WTC11 (cell line): Measurements from ENCODE around the gene MRPL54. TPM values are rescaled to one million over a fixed set of nuclear protein-coding genes. Genes with fewer than 3 reads are reported as not detected.

ENCODE experiments used
- ATAC-seq: fragments of 200-7000 bp; cut with Tn5 transposase; 2 replicates; pipeline ENCODE4 v1.10.0; 2021; ENCODE audit warnings: mild to moderate bottlenecking, moderate library complexity
- CTCF ChIA-PET: fragments of 300-600 bp; sonication (Branson Sonifier 250); formaldehyde crosslinking; loops from one replicate; lab custom pipeline; 2021; ENCODE audit warnings: antibody characterized with exemption; lab: Charles Lee
- POLR2A ChIA-PET: fragments of 350-600 bp; sonication (Branson Sonifier 250); formaldehyde crosslinking; loops from one replicate; lab custom pipeline; 2021; ENCODE audit warnings: antibody characterized with exemption; lab: Charles Lee
- DNase-seq: peaks from one replicate; pipeline ENCODE4 v3.0.0; 2021; ENCODE audit warnings: low spot score
- H3K27ac Mint-ChIP-seq: 2 replicates; pipeline ENCODE4 v1.8.0; 2021; ENCODE audit warnings: mixed read lengths
- H3K27me3 Mint-ChIP-seq: 2 replicates; pipeline ENCODE4 v1.8.0; 2021; ENCODE audit warnings: low read depth, mild to moderate bottlenecking, moderate library complexity, mixed read lengths
- H3K36me3 Mint-ChIP-seq: 2 replicates; pipeline ENCODE4 v1.8.0; 2021; ENCODE audit warnings: mixed read lengths
- H3K4me1 Mint-ChIP-seq: 2 replicates; pipeline ENCODE4 v1.8.0; 2022; ENCODE audit warnings: mixed read lengths
- H3K4me3 Mint-ChIP-seq: 2 replicates; pipeline ENCODE4 v1.8.0; 2021; ENCODE audit warnings: mild to moderate bottlenecking, moderate library complexity, mixed read lengths
- H3K9me3 Mint-ChIP-seq: 2 replicates; pipeline ENCODE4 v1.8.0; 2021; ENCODE audit warnings: mixed read lengths
- CDX4 ChIP-seq: fragments of 250-450 bp; sonication (Bioruptor Pico); IDR thresholded peaks from 2 replicates; pipeline ENCODE4 v1.9.0; 2021; ENCODE audit warnings: moderate library complexity, mild to moderate bottlenecking, inconsistent platforms, borderline replicate concordance
- CREB1 ChIP-seq: sonication (generic); formaldehyde crosslinking; IDR thresholded peaks from 2 replicates; pipeline ENCODE4 v1.8.0; 2023; ENCODE audit warnings: mild to moderate bottlenecking, missing genetic modification reagents
- E2F1 ChIP-seq: sonication (generic); formaldehyde crosslinking; IDR thresholded peaks from 2 replicates; pipeline ENCODE4 v1.8.0; 2022; ENCODE audit warnings: mild to moderate bottlenecking, missing genetic modification reagents
- E2F5 ChIP-seq: sonication (generic); formaldehyde crosslinking; IDR thresholded peaks from 2 replicates; pipeline ENCODE4 v1.8.1; 2022; ENCODE audit warnings: mild to moderate bottlenecking, moderate library complexity, missing genetic modification reagents
- EMX1 ChIP-seq: fragments of 250-450 bp; sonication (Bioruptor Pico); IDR thresholded peaks from 2 replicates; pipeline ENCODE4 v1.8.0; 2021; ENCODE audit warnings: mild to moderate bottlenecking
- FOXP4 ChIP-seq: sonication (generic); formaldehyde crosslinking; IDR thresholded peaks from 2 replicates; pipeline ENCODE4 v1.8.0; 2022; ENCODE audit warnings: mild to moderate bottlenecking, missing genetic modification reagents
- GABPB1 ChIP-seq: sonication (generic); formaldehyde crosslinking; IDR thresholded peaks from 2 replicates; pipeline ENCODE4 v1.8.1; 2023; ENCODE audit warnings: mild to moderate bottlenecking, missing genetic modification reagents
- GTF2I ChIP-seq: fragments of 250-450 bp; sonication (Bioruptor Pico); conservative IDR thresholded peaks from 2 replicates; pipeline ENCODE4 v1.4.0; 2021; ENCODE audit warnings: mild to moderate bottlenecking
- MXD4 ChIP-seq: fragments of 250-450 bp; sonication (Bioruptor Pico); IDR thresholded peaks from 2 replicates; pipeline ENCODE4 v1.8.0; 2021; ENCODE audit warnings: mild to moderate bottlenecking, moderate library complexity, borderline replicate concordance
- MYBL2 ChIP-seq: sonication (generic); formaldehyde crosslinking; IDR thresholded peaks from 2 replicates; pipeline ENCODE4 v1.8.1; 2023; ENCODE audit warnings: mild to moderate bottlenecking, moderate library complexity, missing genetic modification reagents
- SOX15 ChIP-seq: fragments of 250-450 bp; sonication (Bioruptor Pico); IDR thresholded peaks from 2 replicates; pipeline ENCODE4 v1.9.0; 2021; ENCODE audit warnings: mild to moderate bottlenecking
- SP1 ChIP-seq: sonication (generic); formaldehyde crosslinking; conservative IDR thresholded peaks from 2 replicates; pipeline ENCODE4 v1.8.1; 2022; ENCODE audit warnings: missing genetic modification reagents
- ZNF138 ChIP-seq: sonication (generic); formaldehyde crosslinking; conservative IDR thresholded peaks from 2 replicates; pipeline ENCODE4 v1.8.1; 2022; ENCODE audit warnings: mild to moderate bottlenecking, moderate library complexity, missing genetic modification reagents
- total RNA-seq: library from RNA; stranded (reverse); gene quantifications from 3 replicates; pipeline ENCODE4 v1.2.3, GENCODE V29; 2021
- TF ChIP-seq, protein P1 (sequence below): sonication (generic); formaldehyde crosslinking; IDR thresholded peaks from 2 replicates; pipeline ENCODE4 v1.8.0; 2022; ENCODE audit warnings: missing genetic modification reagents
- TF ChIP-seq, protein P2 (sequence below): sonication (generic); formaldehyde crosslinking; IDR thresholded peaks from 2 replicates; pipeline ENCODE4 v1.8.1; 2023; ENCODE audit warnings: mild to moderate bottlenecking, missing genetic modification reagents, moderate library complexity
- TF ChIP-seq, protein P3 (sequence below): sonication (generic); formaldehyde crosslinking; IDR thresholded peaks from 2 replicates; pipeline ENCODE4 v1.8.1; 2023; ENCODE audit warnings: mild to moderate bottlenecking, missing genetic modification reagents, borderline replicate concordance

MRPL54 gene
- total RNA-seq, 1 experiment from 2014 or later = 62.3 TPM

GRCh38 chr19:3809881-3810707 lies 47.6 kb downstream of the MRPL54 start:
- ATAC-seq = no peak
- H3K27ac Mint-ChIP-seq = no peak overlapping the region
- H3K27me3 Mint-ChIP-seq = no peaks in the 10 kb centered on the region
- peaks cover 10% of the 10 kb centered on the region for H3K9me3 Mint-ChIP-seq
- TF ChIP-seq GABPB1 (CRISPR knock-in tag) (no peak), CDX4 (CRISPR knock-in tag) (no peak), MXD4 (no peak), CREB1 (CRISPR knock-in tag) (no peak)
- TF ChIP-seq, protein P1, sequence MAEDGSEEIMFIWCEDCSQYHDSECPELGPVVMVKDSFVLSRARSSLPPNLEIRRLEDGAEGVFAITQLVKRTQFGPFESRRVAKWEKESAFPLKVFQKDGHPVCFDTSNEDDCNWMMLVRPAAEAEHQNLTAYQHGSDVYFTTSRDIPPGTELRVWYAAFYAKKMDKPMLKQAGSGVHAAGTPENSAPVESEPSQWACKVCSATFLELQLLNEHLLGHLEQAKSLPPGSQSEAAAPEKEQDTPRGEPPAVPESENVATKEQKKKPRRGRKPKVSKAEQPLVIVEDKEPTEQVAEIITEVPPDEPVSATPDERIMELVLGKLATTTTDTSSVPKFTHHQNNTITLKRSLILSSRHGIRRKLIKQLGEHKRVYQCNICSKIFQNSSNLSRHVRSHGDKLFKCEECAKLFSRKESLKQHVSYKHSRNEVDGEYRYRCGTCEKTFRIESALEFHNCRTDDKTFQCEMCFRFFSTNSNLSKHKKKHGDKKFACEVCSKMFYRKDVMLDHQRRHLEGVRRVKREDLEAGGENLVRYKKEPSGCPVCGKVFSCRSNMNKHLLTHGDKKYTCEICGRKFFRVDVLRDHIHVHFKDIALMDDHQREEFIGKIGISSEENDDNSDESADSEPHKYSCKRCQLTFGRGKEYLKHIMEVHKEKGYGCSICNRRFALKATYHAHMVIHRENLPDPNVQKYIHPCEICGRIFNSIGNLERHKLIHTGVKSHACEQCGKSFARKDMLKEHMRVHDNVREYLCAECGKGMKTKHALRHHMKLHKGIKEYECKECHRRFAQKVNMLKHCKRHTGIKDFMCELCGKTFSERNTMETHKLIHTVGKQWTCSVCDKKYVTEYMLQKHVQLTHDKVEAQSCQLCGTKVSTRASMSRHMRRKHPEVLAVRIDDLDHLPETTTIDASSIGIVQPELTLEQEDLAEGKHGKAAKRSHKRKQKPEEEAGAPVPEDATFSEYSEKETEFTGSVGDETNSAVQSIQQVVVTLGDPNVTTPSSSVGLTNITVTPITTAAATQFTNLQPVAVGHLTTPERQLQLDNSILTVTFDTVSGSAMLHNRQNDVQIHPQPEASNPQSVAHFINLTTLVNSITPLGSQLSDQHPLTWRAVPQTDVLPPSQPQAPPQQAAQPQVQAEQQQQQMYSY (CRISPR knock-in tag) = no peak
- CTCF ChIA-PET = no interaction called here
- H3K4me3 Mint-ChIP-seq = no peak overlapping the region
- POLR2A ChIA-PET = interaction anchor here (0.5 kb wide), 1 partner anchor 124 kb away, joined by 3 read pairs; no protein-coding TSS in a partner anchor
- no peaks in the 10 kb centered on the region for H3K36me3 Mint-ChIP-seq
- DNase-seq = no peak
- no peaks in the 10 kb centered on the region for H3K4me1 Mint-ChIP-seq

DNA sequence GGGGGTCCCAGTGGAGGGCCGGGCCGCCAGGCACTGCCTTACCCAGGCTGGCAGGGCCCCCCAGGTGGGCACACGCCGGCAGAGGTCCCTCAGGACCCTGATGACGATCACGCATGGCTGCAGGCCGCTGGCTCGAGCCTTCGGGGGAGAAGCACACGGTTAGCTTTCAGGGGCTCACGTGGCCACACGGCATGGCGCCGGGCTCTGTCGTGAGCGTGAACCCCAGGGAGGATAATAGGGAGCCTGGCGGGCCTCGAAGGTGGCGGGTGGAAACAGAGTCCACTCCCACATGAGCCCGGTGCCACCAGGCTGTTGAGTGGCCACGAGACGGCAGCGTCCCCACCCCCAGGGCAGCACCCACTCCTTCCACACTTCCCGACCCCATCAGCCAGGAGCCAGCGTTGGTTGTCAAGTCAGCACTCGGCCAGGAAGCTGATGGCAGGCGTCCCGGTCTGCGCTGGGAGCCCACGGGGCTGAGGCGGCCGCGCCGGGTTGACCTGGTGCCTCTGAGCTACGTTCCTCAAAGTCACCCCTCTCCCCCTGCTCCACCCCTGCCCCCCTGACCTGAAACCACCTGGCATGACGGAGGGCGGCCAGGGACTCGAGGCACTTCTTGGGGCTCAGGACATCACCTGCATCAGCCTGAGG lies 48.4 kb downstream of the MRPL54 start:
- H3K4me1 Mint-ChIP-seq = no peaks in the 10 kb centered on the region
- CTCF ChIA-PET = interaction anchor here (1.1 to 3.4 kb wide), 2 partner anchors 11 to 17 kb away, joined by 3 to 25 read pairs; no protein-coding TSS in a partner anchor
- no peak for TF ChIP-seq MYBL2 (CRISPR knock-in tag)
- TF ChIP-seq GABPB1 (CRISPR knock-in tag) = no peak
- no peak for TF ChIP-seq FOXP4
- TF ChIP-seq, protein P2, sequence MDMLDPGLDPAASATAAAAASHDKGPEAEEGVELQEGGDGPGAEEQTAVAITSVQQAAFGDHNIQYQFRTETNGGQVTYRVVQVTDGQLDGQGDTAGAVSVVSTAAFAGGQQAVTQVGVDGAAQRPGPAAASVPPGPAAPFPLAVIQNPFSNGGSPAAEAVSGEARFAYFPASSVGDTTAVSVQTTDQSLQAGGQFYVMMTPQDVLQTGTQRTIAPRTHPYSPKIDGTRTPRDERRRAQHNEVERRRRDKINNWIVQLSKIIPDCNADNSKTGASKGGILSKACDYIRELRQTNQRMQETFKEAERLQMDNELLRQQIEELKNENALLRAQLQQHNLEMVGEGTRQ (CRISPR knock-in tag) = no peak
- TF ChIP-seq SOX15 (CRISPR knock-in tag) = no peak
- TF ChIP-seq, protein P3, sequence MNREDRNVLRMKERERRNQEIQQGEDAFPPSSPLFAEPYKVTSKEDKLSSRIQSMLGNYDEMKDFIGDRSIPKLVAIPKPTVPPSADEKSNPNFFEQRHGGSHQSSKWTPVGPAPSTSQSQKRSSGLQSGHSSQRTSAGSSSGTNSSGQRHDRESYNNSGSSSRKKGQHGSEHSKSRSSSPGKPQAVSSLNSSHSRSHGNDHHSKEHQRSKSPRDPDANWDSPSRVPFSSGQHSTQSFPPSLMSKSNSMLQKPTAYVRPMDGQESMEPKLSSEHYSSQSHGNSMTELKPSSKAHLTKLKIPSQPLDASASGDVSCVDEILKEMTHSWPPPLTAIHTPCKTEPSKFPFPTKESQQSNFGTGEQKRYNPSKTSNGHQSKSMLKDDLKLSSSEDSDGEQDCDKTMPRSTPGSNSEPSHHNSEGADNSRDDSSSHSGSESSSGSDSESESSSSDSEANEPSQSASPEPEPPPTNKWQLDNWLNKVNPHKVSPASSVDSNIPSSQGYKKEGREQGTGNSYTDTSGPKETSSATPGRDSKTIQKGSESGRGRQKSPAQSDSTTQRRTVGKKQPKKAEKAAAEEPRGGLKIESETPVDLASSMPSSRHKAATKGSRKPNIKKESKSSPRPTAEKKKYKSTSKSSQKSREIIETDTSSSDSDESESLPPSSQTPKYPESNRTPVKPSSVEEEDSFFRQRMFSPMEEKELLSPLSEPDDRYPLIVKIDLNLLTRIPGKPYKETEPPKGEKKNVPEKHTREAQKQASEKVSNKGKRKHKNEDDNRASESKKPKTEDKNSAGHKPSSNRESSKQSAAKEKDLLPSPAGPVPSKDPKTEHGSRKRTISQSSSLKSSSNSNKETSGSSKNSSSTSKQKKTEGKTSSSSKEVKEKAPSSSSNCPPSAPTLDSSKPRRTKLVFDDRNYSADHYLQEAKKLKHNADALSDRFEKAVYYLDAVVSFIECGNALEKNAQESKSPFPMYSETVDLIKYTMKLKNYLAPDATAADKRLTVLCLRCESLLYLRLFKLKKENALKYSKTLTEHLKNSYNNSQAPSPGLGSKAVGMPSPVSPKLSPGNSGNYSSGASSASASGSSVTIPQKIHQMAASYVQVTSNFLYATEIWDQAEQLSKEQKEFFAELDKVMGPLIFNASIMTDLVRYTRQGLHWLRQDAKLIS (CRISPR knock-in tag) = no peak
- TF ChIP-seq SP1 (CRISPR knock-in tag) = no peak
- no peak for TF ChIP-seq E2F5 (CRISPR knock-in tag)
- TF ChIP-seq EMX1 (CRISPR knock-in tag) = no peak
- TF ChIP-seq E2F1 (CRISPR knock-in tag) = no peak
- TF ChIP-seq ZNF138 (CRISPR knock-in tag) = no peak
- TF ChIP-seq GTF2I = no peak
- TF ChIP-seq, all 79 proteins: peak for 0
- ATAC-seq = no peak; the same call in 1 of the 2 replicates
- no peaks in the 10 kb centered on the region for H3K27me3 Mint-ChIP-seq
- DNase-seq = no peak
- peaks cover 10% of the 10 kb centered on the region for H3K9me3 Mint-ChIP-seq
- H3K4me3 Mint-ChIP-seq = no peak overlapping the region
- POLR2A ChIA-PET = interaction anchor here (0.5 kb wide), 1 partner anchor 125 kb away, joined by 3 read pairs; no protein-coding TSS in a partner anchor
- no peak overlapping the region for H3K27ac Mint-ChIP-seq
- H3K36me3 Mint-ChIP-seq = no peaks in the 10 kb centered on the region
